ENCODE data around the gene CDON. TPM values are rescaled to one million over a fixed set of nuclear protein-coding genes. Genes with fewer than 3 reads are reported as not detected.
"Not testable (repeated sequence)": the region's sequence is repeated elsewhere in the genome, so short reads cannot be mapped to it uniquely, and the experiment has no call there.

CDON gene
- total RNA-seq, 1 donor from 2014 or later: 12.0 TPM

- DNase-seq (ENCODE audit: low spot score): no peak
These were observed 133.1 kb downstream of the CDON start for GRCh38 chr11:125929445-125930075.

- DNase-seq (ENCODE audit: low spot score): no peak
These were observed 136.0 kb downstream of the CDON start for GRCh38 chr11:125926682-125927081.

GRCh38 chr11:125925804-125926203 lies 136.9 kb downstream of the CDON start:
- DNase-seq (ENCODE audit: low spot score): no peak

- no peak for DNase-seq (ENCODE audit: low spot score)
These were observed 137.4 kb downstream of the CDON start for GRCh38 chr11:125925247-125925740.

- no peak for DNase-seq (ENCODE audit: low spot score)
These were observed 138.2 kb downstream of the CDON start for GRCh38 chr11:125924384-125925007.

GRCh38 chr11:125923633-125924032 lies 139.0 kb downstream of the CDON start:
- no peak for DNase-seq (ENCODE audit: low spot score)

GRCh38 chr11:125923012-125923579 lies 139.6 kb downstream of the CDON start:
- DNase-seq (ENCODE audit: low spot score): no peak

GRCh38 chr11:125922156-125922555 lies 140.5 kb downstream of the CDON start:
- DNase-seq (ENCODE audit: low spot score): no peak

GRCh38 chr11:125921042-125921441 lies 141.6 kb downstream of the CDON start:
- DNase-seq (ENCODE audit: low spot score): no peak

GRCh38 chr11:125918140-125918840 lies 144.4 kb downstream of the CDON start:
- no peak for DNase-seq (ENCODE audit: low spot score)

- no peak for DNase-seq (ENCODE audit: low spot score)
These were observed 145.9 kb downstream of the CDON start for GRCh38 chr11:125916683-125917347.

- DNase-seq (ENCODE audit: low spot score): not testable (repeated sequence)
These were observed 148.1 kb downstream of the CDON start for GRCh38 chr11:125914601-125915000.

GRCh38 chr11:125910226-125910849 lies 152.3 kb downstream of the CDON start:
- DNase-seq (ENCODE audit: low spot score): no peak

Other genes starting within 250 kb of the CDON start
- gene PATE4, start 229.6 kb downstream of the CDON start, total RNA-seq: not detected
- 3.7 TPM for gene HYLS1, start 175.2 kb downstream of the CDON start, total RNA-seq
- 12.1 TPM for gene PUS3, start 159.7 kb downstream of the CDON start, total RNA-seq
- not detected for gene DDX25, start 158.4 kb downstream of the CDON start, total RNA-seq
- not detected for gene VSIG10L2, start 116.8 kb downstream of the CDON start, total RNA-seq
- 24.2 TPM for gene RPUSD4, start 148.8 kb upstream of the CDON start, total RNA-seq
- 18.7 TPM for gene FAM118B, start 148.9 kb upstream of the CDON start, total RNA-seq
- gene SRPRA, start 206.0 kb upstream of the CDON start, total RNA-seq: 121 TPM
- gene FOXRED1, start 206.3 kb upstream of the CDON start, total RNA-seq: 22.2 TPM
- gene TIRAP, start 220.2 kb upstream of the CDON start, total RNA-seq: 12.5 TPM
- gene DCPS, start 241.2 kb upstream of the CDON start, total RNA-seq: 10.8 TPM